ENCODE measurements around the gene RAP1GAP. TPM values are rescaled to one million over a fixed set of nuclear protein-coding genes. Genes with fewer than 3 reads are reported as not detected.
A peak's percentile ranks its signal among the peaks of the same experiment; 100 is the strongest.

The RAP1GAP gene
- total and polyA plus RNA-seq, 9 of the 15 experiments (the other 6 are each of a cell fraction or from before 2014, with no cell fraction given) = 0.29 to 30.2 (median 19.2) TPM

GRCh38 chr1:21639594-21640041 lies 29.5 kb downstream of the RAP1GAP start (continued):
- TF ChIP-seq ZBTB11 (CRISPR knock-in tag; IDR thresholded peaks at IDR 0.05) (no peak), IRF2 (CRISPR knock-in tag; IDR thresholded peaks at IDR 0.05) (no peak), U2AF1 (optimal IDR thresholded peaks at IDR 0.05; ENCODE audit: low read depth, low read length) (no peak), OTX1 (CRISPR knock-in tag; IDR thresholded peaks at IDR 0.05) (no peak), TAF7 (tag; IDR thresholded peaks at IDR 0.05) (no peak), FOXO4 (CRISPR knock-in tag; IDR thresholded peaks at IDR 0.05) (no peak), ZNF318 (IDR thresholded peaks at IDR 0.05; ENCODE audit: borderline replicate concordance in 1 of 2, low read depth in 1 of 2) (no peak), JUNB (CRISPR knock-in tag; conservative IDR thresholded peaks at IDR 0.05) (no peak), SMARCA4 (IDR thresholded peaks at IDR 0.05) (no peak), GTF2A2 (tag; IDR thresholded peaks at IDR 0.05) (no peak), NCOA1 (IDR thresholded peaks at IDR 0.05; ENCODE audit: low read depth) (peak; percentile 6; the same call in 1 of the 2 replicates), SRSF1 (IDR thresholded peaks at IDR 0.05; ENCODE audit: low read depth, low read length) (no peak), GATAD2B (IDR thresholded peaks at IDR 0.05; ENCODE audit: borderline replicate concordance) (no peak)

Measured in K562 (cell line).